CD14-positive monocyte (primary cell): Measurements from ENCODE around the gene PDGFB. TPM values are rescaled to one million over a fixed set of nuclear protein-coding genes. Genes with fewer than 3 reads are reported as not detected.

ENCODE experiments used
- DNase-seq, 3 donors: peaks; one replicate each; pipeline ENCODE4 v3.0.0-alpha.2; 2011 to 2022
- H2AFZ ChIP-seq: 2 replicates; pipeline ENCODE4 v1.6.0; 2012; ENCODE audit warnings: mild to moderate bottlenecking, low read depth, low read length, inconsistent platforms; ENCODE audit not compliant: insufficient read depth, poor library complexity, severe bottlenecking
- H3K27ac ChIP-seq, 2 donors: 1 replicate in 1 of 2; 2 replicates in 1 of 2; pipeline ENCODE4 v1.5.1; 2012 to 2013; ENCODE audit warnings: low read length in 2 of 2, control low read depth in 1 of 2, inconsistent platforms in 1 of 2, low read depth in 1 of 2, mild to moderate bottlenecking in 1 of 2
- H3K27me3 ChIP-seq, 2 donors: one replicate each; pipeline versions ENCODE4 v1.6.0 to v1.6.1; 2011 to 2013; ENCODE audit warnings: low read length in 2 of 2; ENCODE audit not compliant: control insufficient read depth in 2 of 2, insufficient read depth in 2 of 2
- H3K36me3 ChIP-seq, 2 donors: replicated peaks in 1 of 2; 1 replicate in 1 of 2; 2 replicates in 1 of 2; pipeline versions ENCODE4 v1.5.1 to v1.6.1; 2012 to 2013; ENCODE audit warnings: low read length in 2 of 2, control low read depth in 1 of 2, inconsistent platforms in 1 of 2, mild to moderate bottlenecking in 1 of 2; ENCODE audit not compliant: insufficient read depth in 2 of 2, control insufficient read depth in 1 of 2
- H3K4me1 ChIP-seq, 2 donors: 1 replicate in 1 of 2; 2 replicates in 1 of 2; pipeline versions ENCODE4 v1.5.1 to v1.6.1; 2012 to 2013; ENCODE audit warnings: low read length in 2 of 2, control low read depth in 1 of 2, inconsistent platforms in 1 of 2, mild to moderate bottlenecking in 1 of 2, moderate library complexity in 1 of 2; ENCODE audit not compliant: insufficient read depth in 2 of 2, control insufficient read depth in 1 of 2
- H3K4me2 ChIP-seq: replicated peaks from 2 replicates; pipeline ENCODE3; 2012; ENCODE audit warnings: low read length, moderate library complexity, mild to moderate bottlenecking; ENCODE audit not compliant: poor library complexity, severe bottlenecking; ENCODE audit errors: extremely low read depth
- H3K4me3 ChIP-seq, 3 experiments: fragments of 200-600 bp in 1 of 3; sonication (generic) in 1 of 3; replicated peaks in 1 of 3; 1 replicate in 2 of 3; 2 replicates in 1 of 3; pipeline ENCODE4 v1.5.1; 2011 to 2013; ENCODE audit warnings: low read length in 3 of 3, mild to moderate bottlenecking in 3 of 3, control low read depth in 2 of 3, low read depth in 2 of 3, inconsistent platforms in 1 of 3, moderate library complexity in 1 of 3
- H3K79me2 ChIP-seq: 2 replicates; pipeline ENCODE4 v1.6.0; 2012; ENCODE audit warnings: mild to moderate bottlenecking, control low read depth, inconsistent platforms, low read length, moderate library complexity; ENCODE audit not compliant: insufficient read depth
- H3K9ac ChIP-seq: 2 replicates; pipeline ENCODE4 v1.6.0; 2017; ENCODE audit warnings: low read length, mild to moderate bottlenecking; ENCODE audit not compliant: insufficient read depth, poor library complexity, severe bottlenecking
- H3K9me3 ChIP-seq, 2 donors: replicated peaks in 1 of 2; 1 replicate in 1 of 2; 2 replicates in 1 of 2; pipeline versions ENCODE4 v1.5.1 to v1.6.1; 2012 to 2013; ENCODE audit warnings: low read length in 2 of 2, control low read depth in 1 of 2; ENCODE audit not compliant: control insufficient read depth in 1 of 2, insufficient read depth in 1 of 2
- H4K20me1 ChIP-seq: 2 replicates; pipeline ENCODE4 v1.6.0; 2012; ENCODE audit warnings: mild to moderate bottlenecking, low read length, control low read depth, moderate library complexity; ENCODE audit not compliant: insufficient read depth
- H3K27ac Mint-ChIP-seq, 7 donors: one replicate each; pipeline ENCODE4 v1.8.0; 2020; ENCODE audit warnings: mild to moderate bottlenecking in 7 of 7, mixed read lengths in 7 of 7, moderate library complexity in 6 of 7, inconsistent platforms in 2 of 7
- H3K27me3 Mint-ChIP-seq, 3 donors: one replicate each; pipeline ENCODE4 v1.8.0; 2021 to 2022; ENCODE audit warnings: low read depth in 3 of 3, mild to moderate bottlenecking in 3 of 3, mixed read lengths in 3 of 3, moderate library complexity in 3 of 3, inconsistent platforms in 1 of 3
- H3K36me3 Mint-ChIP-seq, 2 donors: one replicate each; pipeline ENCODE4 v1.8.0; 2020; ENCODE audit warnings: mixed read lengths in 2 of 2, inconsistent platforms in 1 of 2, mild to moderate bottlenecking in 1 of 2
- H3K4me1 Mint-ChIP-seq: one replicate; pipeline ENCODE4 v1.8.0; 2020; ENCODE audit warnings: mild to moderate bottlenecking, mixed read lengths
- H3K4me3 Mint-ChIP-seq, 2 donors: one replicate each; pipeline ENCODE4 v1.8.0; 2020; ENCODE audit warnings: mild to moderate bottlenecking in 2 of 2, mixed read lengths in 2 of 2, moderate library complexity in 1 of 2
- H3K9me3 Mint-ChIP-seq, 7 donors: one replicate each; pipeline ENCODE4 v1.8.0; 2020 to 2022; ENCODE audit warnings: mixed read lengths in 7 of 7, mild to moderate bottlenecking in 6 of 7, moderate library complexity in 6 of 7, inconsistent platforms in 2 of 7
- CTCF ChIP-seq: fragments of 200-600 bp; IDR thresholded peaks from one replicate; pipeline ENCODE4 v1.8.0; 2022; ENCODE audit warnings: antibody characterized with exemption, mild to moderate bottlenecking
- WGBS: methylation state at CpG from one replicate; pipeline ENCODE4 v1.1.5; 2013; ENCODE audit warnings: missing lambda C conversion rate; ENCODE audit not compliant: insufficient coverage; 5-methylcytosine and 5-hydroxymethylcytosine counted together
- intact Hi-C, 2 donors: fragments of 100-400 bp; cut with micrococcal nuclease; formaldehyde crosslinking; loops; one replicate each; pipeline versions ENCODE4 v1.15.0 to v1.15.1; 2023
- polyA plus RNA-seq, 3 donors: library from polyadenylated mRNA; depleted of rRNA in 1 of 3; unstranded in 2 of 3; stranded (reverse) in 1 of 3; fragments of 300-500 nt in 2 of 3; fragments of >200 nt in 1 of 3; fragmentation: Illumina TruSeq in 2 of 3; gene quantifications; 1 replicate in 2 of 3; 2 replicates in 1 of 3; pipeline ENCODE4 v1.2.3, GENCODE V29; 2012 to 2021

PDGFB gene
- polyA plus RNA-seq, 3 donors = 0.15 TPM; not detected in 2

- Histone ChIP-seq H3K9ac (no peak overlapping the region), H3K27ac (no peak overlapping the region), H3K4me2 (no peak overlapping the region), H3K79me2 (no peaks in the 10 kb centered on the region), H3K4me1 (peaks cover 22 to 45% of the 10 kb centered on the region in 2 donors), H3K9me3 (peaks cover 0 to 40% of the 10 kb centered on the region in 2 donors), H3K27me3 (peaks cover 74 to 93% of the 10 kb centered on the region in 2 donors), H3K4me3 (no peak overlapping the region), H2AFZ (no peak overlapping the region), H4K20me1 (no peaks in the 10 kb centered on the region), H3K36me3 (no peaks in the 10 kb centered on the region)
- Mint-ChIP-seq H3K4me1 (peaks cover 56% of the 10 kb centered on the region), H3K9me3 (peaks cover 0 to 33% (median 20%) of the 10 kb centered on the region in 7 donors), H3K36me3 (peaks cover 20 to 22% of the 10 kb centered on the region in 2 donors), H3K27ac (no peak overlapping the region), H3K27me3 (peaks cover 89 to 97% (median 92%) of the 10 kb centered on the region in 3 donors), H3K4me3 (peak overlapping the region in 1 of 2 donors; percentile 40)
- TF ChIP-seq CTCF = no peak
- WGBS = 74% methylated on average over 3 of the region's 5 CpGs
- no peak for DNase-seq
- intact Hi-C loops = loop anchor here (5.0 kb wide), 2 partner anchors 66 to 74 kb away; no protein-coding TSS in a partner anchor
Observed at GRCh38 chr22:39238101-39238466, 6.7 kb downstream of the PDGFB start.

- no peak for TF ChIP-seq CTCF
- Histone ChIP-seq H3K9ac (no peak overlapping the region), H3K36me3 (no peaks in the 10 kb centered on the region), H3K4me3 (no peak overlapping the region), H3K4me2 (no peak overlapping the region), H2AFZ (no peak overlapping the region), H4K20me1 (no peaks in the 10 kb centered on the region), H3K9me3 (peaks cover 0 to 43% of the 10 kb centered on the region in 2 donors), H3K79me2 (no peaks in the 10 kb centered on the region), H3K27ac (no peak overlapping the region), H3K4me1 (peaks cover 22 to 41% of the 10 kb centered on the region in 2 donors), H3K27me3 (peaks cover 70 to 94% of the 10 kb centered on the region in 2 donors)
- intact Hi-C loops = loop anchor here (5.0 kb wide), 2 partner anchors 65 to 75 kb away; no protein-coding TSS in a partner anchor
- WGBS = 31% methylated on average over 18 of the region's 22 CpGs
- H3K27me3 Mint-ChIP-seq = peaks cover 90 to 97% (median 94%) of the 10 kb centered on the region in 3 donors
- no peak overlapping the region for H3K27ac Mint-ChIP-seq
- H3K36me3 Mint-ChIP-seq = peaks cover 17 to 22% of the 10 kb centered on the region in 2 donors
- H3K4me3 Mint-ChIP-seq = peak overlapping the region in 1 of 2 donors; percentile 80
- DNase-seq = no peak
- H3K9me3 Mint-ChIP-seq = peaks cover 0 to 30% (median 19%) of the 10 kb centered on the region in 7 donors
- H3K4me1 Mint-ChIP-seq = peaks cover 52% of the 10 kb centered on the region
Observed at GRCh38 chr22:39237318-39238100, 7.3 kb downstream of the PDGFB start.
